ENCODE results near the gene NISCH. TPM values are rescaled to one million over a fixed set of nuclear protein-coding genes. Genes with fewer than 3 reads are reported as not detected.

The NISCH gene
- total and polyA plus RNA-seq, 2 experiments from 2014 or later, result 18.4 to 76.4 TPM

GRCh38 chr3:52539010-52539653 is 83.7 kb downstream of the NISCH start:
- Histone ChIP-seq H3K79me2 (replicated peaks; ENCODE audit: insufficient read depth) (peaks cover 38% of the 10 kb centered on the region), H2AFZ (no peak overlapping the region), H3K27ac (ENCODE audit: low read depth) (no peak overlapping the region), H3K27me3 (ENCODE audit: insufficient read depth) (no peaks in the 10 kb centered on the region), H3F3A (replicated peaks; ENCODE audit: low read depth) (peaks cover 17% of the 10 kb centered on the region), H3K9me2 (ENCODE audit: insufficient read depth) (no peaks in the 10 kb centered on the region), H3K4me1 (ENCODE audit: insufficient read depth) (peaks cover 30% of the 10 kb centered on the region), H3K4me3 (peak overlapping the region; percentile 97; the same call in 1 of the 2 replicates), H4K20me1 (replicated peaks; ENCODE audit: insufficient read depth) (peaks cover 47% of the 10 kb centered on the region), H3K36me3 (ENCODE audit: insufficient read depth) (peaks cover 4% of the 10 kb centered on the region; the same call in 1 of the 2 replicates), H3K4me2 (0 out of 2 replicates have a peak overlapping the region, but pooled peaks have one; percentile 94)
- Mint-ChIP-seq H3K9me3 (no peaks in the 10 kb centered on the region), H3K27ac (no peak overlapping the region), H3K27me3 (ENCODE audit: insufficient read depth, low read depth, poor library complexity) (peaks cover 23% of the 10 kb centered on the region), H3K4me3 (peak overlapping the region; percentile 4; the same call in 1 of the 3 replicates), H3K4me1 (peaks cover 33% of the 10 kb centered on the region), H3K36me3 (ENCODE audit: low read depth) (peaks cover 28% of the 10 kb centered on the region)
- ATAC-seq (no peak), DNase-seq (ENCODE audit: low spot score) (no peak)
- TF ChIP-seq, protein P1, sequence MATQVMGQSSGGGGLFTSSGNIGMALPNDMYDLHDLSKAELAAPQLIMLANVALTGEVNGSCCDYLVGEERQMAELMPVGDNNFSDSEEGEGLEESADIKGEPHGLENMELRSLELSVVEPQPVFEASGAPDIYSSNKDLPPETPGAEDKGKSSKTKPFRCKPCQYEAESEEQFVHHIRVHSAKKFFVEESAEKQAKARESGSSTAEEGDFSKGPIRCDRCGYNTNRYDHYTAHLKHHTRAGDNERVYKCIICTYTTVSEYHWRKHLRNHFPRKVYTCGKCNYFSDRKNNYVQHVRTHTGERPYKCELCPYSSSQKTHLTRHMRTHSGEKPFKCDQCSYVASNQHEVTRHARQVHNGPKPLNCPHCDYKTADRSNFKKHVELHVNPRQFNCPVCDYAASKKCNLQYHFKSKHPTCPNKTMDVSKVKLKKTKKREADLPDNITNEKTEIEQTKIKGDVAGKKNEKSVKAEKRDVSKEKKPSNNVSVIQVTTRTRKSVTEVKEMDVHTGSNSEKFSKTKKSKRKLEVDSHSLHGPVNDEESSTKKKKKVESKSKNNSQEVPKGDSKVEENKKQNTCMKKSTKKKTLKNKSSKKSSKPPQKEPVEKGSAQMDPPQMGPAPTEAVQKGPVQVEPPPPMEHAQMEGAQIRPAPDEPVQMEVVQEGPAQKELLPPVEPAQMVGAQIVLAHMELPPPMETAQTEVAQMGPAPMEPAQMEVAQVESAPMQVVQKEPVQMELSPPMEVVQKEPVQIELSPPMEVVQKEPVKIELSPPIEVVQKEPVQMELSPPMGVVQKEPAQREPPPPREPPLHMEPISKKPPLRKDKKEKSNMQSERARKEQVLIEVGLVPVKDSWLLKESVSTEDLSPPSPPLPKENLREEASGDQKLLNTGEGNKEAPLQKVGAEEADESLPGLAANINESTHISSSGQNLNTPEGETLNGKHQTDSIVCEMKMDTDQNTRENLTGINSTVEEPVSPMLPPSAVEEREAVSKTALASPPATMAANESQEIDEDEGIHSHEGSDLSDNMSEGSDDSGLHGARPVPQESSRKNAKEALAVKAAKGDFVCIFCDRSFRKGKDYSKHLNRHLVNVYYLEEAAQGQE (IDR thresholded peaks at IDR 0.05; ENCODE audit: unreplicated experiment), result no peak
- TF ChIP-seq, protein P2, sequence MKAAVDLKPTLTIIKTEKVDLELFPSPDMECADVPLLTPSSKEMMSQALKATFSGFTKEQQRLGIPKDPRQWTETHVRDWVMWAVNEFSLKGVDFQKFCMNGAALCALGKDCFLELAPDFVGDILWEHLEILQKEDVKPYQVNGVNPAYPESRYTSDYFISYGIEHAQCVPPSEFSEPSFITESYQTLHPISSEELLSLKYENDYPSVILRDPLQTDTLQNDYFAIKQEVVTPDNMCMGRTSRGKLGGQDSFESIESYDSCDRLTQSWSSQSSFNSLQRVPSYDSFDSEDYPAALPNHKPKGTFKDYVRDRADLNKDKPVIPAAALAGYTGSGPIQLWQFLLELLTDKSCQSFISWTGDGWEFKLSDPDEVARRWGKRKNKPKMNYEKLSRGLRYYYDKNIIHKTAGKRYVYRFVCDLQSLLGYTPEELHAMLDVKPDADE (IDR thresholded peaks at IDR 0.05), result no peak
- no peak for TF ChIP-seq EZH2phosphoT487 (IDR thresholded peaks at IDR 0.05; ENCODE audit: unreplicated experiment)
- no peak for TF ChIP-seq ZNF331 (CRISPR knock-in tag; IDR thresholded peaks at IDR 0.05; ENCODE audit: low read depth)
- TF ChIP-seq POLR2AphosphoS5 (IDR thresholded peaks at IDR 0.05; ENCODE audit: low read depth), result no peak
- TF ChIP-seq NANOG (IDR thresholded peaks at IDR 0.05; ENCODE audit: borderline replicate concordance), result no peak
- no peak for TF ChIP-seq ZNF462 (CRISPR knock-in tag; IDR thresholded peaks at IDR 0.05)
- TF ChIP-seq STAT1 (IDR thresholded peaks at IDR 0.05; ENCODE audit: unreplicated experiment), result no peak
- no peak for TF ChIP-seq ZNF114 (CRISPR knock-in tag; IDR thresholded peaks at IDR 0.05)
- no peak for TF ChIP-seq EZH2 (IDR thresholded peaks at IDR 0.05; ENCODE audit: low read depth, unreplicated experiment)
- no peak for TF ChIP-seq CREB1 (CRISPR knock-in tag; IDR thresholded peaks at IDR 0.05; ENCODE audit: low read depth)
- no peak for TF ChIP-seq JUNB (IDR thresholded peaks at IDR 0.05; ENCODE audit: unreplicated experiment)
- TF ChIP-seq CTCF (conservative IDR thresholded peaks at IDR 0.05; ENCODE audit: low read depth in 2 of 2), result no peak

Measured in GM23338 (cell line).